GM12864 (cell line): ENCODE data around the gene SLX4IP.

Experiments
- DNase-seq: peaks from one replicate; pipeline ENCODE4 v3.0.0-alpha.2; 2011; ENCODE audit warnings: low read depth
- H3K4me3 ChIP-seq: 2 replicates; pipeline ENCODE4 v1.5.1; 2011; ENCODE audit warnings: mild to moderate bottlenecking, low read depth, low read length, control low read depth
- TF ChIP-seq, protein P1 (sequence below): IDR thresholded peaks from 2 replicates; pipeline ENCODE4 v1.5.1; 2011; ENCODE audit warnings: low read depth, mild to moderate bottlenecking, moderate library complexity, low read length, control low read depth, inconsistent platforms; ENCODE audit errors: missing control alignments

Gene SLX4IP

DNA sequence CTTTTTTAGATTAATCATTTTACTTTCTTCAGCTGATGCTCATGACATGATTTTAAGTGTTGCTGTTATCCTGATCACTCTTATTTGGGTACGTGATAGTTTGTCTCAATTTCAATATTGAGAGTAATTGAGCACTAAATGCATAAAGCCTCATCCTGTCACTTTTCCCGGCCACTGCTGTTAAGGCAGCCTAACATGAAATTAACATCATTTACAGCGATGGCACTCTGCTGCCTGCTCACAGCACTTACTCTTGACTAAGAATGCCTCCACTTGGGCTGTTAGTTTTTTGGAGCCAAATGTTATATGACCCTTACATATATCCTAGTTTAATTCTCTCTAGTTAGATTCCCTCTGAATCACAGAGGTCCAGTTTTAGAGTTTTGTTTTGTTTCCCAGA lies 107.3 kb downstream of the SLX4IP start:
- no peak overlapping the region for H3K4me3 ChIP-seq
- TF ChIP-seq, protein P1, sequence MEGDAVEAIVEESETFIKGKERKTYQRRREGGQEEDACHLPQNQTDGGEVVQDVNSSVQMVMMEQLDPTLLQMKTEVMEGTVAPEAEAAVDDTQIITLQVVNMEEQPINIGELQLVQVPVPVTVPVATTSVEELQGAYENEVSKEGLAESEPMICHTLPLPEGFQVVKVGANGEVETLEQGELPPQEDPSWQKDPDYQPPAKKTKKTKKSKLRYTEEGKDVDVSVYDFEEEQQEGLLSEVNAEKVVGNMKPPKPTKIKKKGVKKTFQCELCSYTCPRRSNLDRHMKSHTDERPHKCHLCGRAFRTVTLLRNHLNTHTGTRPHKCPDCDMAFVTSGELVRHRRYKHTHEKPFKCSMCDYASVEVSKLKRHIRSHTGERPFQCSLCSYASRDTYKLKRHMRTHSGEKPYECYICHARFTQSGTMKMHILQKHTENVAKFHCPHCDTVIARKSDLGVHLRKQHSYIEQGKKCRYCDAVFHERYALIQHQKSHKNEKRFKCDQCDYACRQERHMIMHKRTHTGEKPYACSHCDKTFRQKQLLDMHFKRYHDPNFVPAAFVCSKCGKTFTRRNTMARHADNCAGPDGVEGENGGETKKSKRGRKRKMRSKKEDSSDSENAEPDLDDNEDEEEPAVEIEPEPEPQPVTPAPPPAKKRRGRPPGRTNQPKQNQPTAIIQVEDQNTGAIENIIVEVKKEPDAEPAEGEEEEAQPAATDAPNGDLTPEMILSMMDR = no peak
- DNase-seq = no peak

DNA sequence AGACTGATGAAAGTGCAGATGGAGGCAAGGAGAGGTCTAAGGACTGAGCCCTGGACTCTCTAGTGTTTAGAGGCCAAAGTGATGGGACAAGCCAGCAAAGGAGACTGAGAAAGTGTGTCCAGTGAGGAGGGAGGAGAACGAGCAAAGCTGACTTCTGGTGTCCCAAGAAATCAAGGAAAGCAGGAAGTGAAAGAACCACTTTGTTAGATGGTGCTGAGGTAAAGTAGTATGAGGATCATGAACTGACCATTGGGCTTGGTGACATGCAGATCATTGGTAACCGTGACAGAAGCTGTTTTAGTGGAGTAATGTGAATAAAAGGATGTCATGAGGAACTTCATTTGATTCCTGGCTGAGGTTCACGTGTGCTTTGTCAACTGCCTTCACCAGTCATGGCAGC lies 108.4 kb downstream of the SLX4IP start:
- DNase-seq = no peak
- no peak overlapping the region for H3K4me3 ChIP-seq
- TF ChIP-seq, protein P1 = no peak

DNA sequence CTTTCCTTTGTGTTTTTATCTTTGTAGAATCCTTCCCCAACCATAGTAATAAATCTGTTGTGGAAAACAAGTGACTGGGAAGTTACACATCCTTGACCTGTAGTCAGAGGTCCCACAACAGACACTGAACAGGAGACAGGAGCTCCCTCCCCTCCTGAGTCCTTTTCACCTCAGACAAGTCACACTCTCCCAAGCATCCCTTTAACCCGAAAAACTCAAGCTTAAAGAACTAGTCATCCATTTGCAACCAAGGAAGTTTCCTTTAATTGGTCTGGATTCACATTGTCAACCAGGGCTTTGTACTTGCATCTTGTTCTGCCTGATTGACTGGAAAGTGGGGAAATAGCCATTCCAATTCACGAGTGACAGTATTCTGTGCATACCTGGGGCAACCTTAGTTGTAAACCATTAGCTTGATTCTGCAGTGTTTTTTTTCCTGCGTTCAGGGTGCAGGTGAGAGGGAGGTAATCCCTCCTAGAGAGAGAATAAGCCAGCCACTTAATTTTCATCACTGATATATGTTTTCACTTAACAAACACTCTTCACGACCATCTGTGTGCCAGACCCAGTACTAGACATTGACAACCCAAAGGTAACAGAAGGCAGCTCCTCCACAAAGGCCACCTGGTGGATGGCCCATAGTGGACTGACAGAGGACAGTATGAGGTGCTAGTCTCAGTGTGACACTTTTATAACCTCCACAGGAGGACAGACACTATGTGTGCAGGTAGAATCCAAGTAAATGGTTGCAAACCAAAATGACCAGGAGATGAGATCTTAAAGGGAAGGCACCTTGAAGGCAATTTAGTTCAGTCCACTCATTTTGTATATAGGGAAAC lies 112.4 kb downstream of the SLX4IP start:
- TF ChIP-seq, protein P1 = no peak
- no peak for DNase-seq
- H3K4me3 ChIP-seq = no peak overlapping the region

DNA sequence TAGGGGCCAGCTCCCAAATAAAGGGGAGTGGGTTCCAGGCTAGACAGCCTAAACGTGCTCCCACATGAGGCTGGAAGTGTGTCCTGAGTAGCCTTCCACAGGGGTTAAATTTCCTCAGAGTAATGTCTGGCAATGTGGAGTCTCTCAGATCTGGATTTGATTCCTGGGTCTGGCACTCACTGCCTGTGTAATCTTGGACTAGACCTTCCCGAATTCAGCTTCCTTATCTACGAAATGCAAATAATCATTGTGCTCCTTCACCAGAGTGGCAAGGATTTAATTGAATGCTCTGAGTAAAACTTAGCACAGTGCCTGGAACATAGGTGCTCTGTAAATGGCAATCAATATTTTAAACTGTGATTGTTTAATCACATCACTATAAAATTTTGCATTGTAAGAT lies 114.4 kb downstream of the SLX4IP start:
- TF ChIP-seq, protein P1 = no peak
- DNase-seq = no peak

DNA sequence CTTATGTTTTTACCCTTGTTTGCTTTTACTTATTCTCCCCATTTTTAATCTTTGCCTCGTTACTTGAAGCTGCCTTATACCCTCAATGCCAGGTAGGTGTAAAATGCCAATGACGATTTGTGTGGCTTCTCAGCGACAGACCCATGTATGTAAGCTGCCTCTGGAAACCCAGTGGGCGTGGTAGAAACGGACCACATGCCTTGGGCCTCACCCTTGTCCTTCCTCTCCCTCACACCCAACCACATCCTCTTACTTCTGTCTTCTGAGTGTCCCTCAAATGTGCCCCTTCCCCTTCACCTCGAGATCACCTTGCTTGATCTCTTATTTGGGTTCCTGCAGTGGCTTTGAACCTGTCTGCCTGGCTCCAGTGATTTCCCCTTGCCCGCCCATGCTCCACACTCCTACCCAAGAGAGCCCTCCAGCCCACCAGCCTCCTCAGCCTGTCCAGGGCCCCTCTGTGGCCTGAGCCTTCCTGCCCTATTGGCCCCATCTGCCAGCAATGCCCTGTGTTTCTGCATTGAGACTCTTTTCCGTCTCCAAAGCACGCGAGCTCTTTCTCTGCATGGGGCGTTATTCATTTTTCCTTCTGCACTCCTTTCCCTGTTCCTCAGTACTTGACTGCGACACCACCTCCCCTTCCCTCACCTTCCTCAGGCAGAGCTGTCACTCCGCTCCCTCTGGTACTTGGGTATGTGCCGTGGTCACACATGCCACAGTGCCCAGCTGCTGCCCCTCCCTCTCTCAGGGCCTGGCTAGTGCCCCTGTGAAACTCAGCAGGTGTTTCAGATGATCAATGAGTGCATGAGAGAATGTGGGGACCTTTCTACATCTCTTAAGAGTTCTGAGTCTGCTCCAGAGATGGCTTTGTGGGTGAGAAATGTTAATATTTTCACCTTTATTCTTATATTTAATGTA lies 115.4 kb downstream of the SLX4IP start:
- TF ChIP-seq, protein P1 = no peak
- no peak for DNase-seq
- no peak overlapping the region for H3K4me3 ChIP-seq

More for the DNA sequence above, 114.4 kb downstream of the SLX4IP start:
- no peak overlapping the region for H3K4me3 ChIP-seq

DNA sequence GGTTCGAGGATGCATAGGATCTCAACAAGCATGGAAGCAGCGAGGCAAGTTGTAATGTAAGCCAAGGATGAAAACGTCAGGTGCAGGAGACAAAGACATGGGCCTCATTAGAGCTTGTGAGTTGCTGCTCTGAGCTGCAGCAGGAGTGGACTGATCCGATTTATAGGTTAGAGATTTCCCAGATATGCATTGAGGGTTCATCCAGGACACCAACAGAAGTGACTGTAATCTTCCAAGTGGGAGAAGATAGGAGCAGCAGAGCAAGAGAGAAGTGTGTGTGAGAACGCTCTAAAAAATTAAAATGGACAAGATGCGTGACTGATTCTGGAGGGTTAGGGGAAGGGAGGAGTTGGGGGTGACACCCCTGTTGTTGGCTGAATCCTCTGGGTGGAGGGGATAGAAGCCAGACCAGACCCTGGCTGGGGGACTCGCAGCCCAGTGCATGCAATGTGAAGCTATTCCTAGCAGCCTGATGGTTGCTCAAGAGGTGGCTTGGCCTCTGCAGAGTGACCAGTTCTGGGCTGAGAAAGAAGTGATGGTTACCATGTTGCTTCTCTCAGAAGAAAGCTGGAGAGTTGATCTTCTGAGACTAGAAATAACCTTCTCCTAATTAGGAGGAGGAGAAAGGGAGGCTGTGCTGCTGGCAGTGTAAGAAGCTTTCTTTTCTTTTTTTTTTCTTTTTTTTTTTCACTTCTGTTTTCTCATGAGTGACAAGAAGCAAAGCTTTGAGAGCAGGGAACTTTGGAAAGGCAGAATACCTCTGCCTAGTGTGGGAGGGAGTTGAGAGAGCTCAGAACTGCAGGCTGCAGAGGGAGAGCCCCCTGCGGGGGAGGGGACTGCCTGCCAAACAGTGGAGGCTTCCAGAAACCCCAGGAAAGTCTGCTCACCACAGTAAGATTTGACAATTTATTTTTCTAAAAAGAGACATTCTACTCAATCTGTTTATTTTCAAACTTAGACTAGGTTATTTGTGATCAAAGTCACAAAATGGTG lies 116.9 kb downstream of the SLX4IP start:
- TF ChIP-seq, protein P1 = no peak
- peak; percentile 29 for DNase-seq
- H3K4me3 ChIP-seq = no peak overlapping the region
